HL-60 (cell line): ENCODE data around the gene USP53.
"Not testable (repeated sequence)": the region's sequence is repeated elsewhere in the genome, so short reads cannot be mapped to it uniquely, and the experiment has no call there.

ENCODE experiments used
- DNase-seq, 2 experiments: peaks; one replicate each; pipeline ENCODE4 v3.0.0-alpha.2; 2010 to 2020; ENCODE audit warnings: low read depth in 1 of 2, low spot score in 1 of 2
- H3K27ac ChIP-seq: fragments of 250-450 bp; sonication (Bioruptor Pico); replicated peaks from 2 replicates; pipeline ENCODE4 v1.5.1; 2020; ENCODE audit warnings: mild to moderate bottlenecking, moderate library complexity
- H3K27me3 ChIP-seq: fragments of 250-450 bp; sonication (Bioruptor Pico); 2 replicates; pipeline ENCODE4 v1.5.1; 2021; ENCODE audit warnings: mild to moderate bottlenecking, moderate library complexity; ENCODE audit not compliant: insufficient read depth, poor library complexity, severe bottlenecking
- H3K4me3 ChIP-seq: replicated peaks from 2 replicates; pipeline ENCODE4 v1.5.1; 2011; ENCODE audit warnings: mild to moderate bottlenecking, control low read depth, low read length; ENCODE audit not compliant: insufficient read depth
- GABPA ChIP-seq: IDR thresholded peaks from 2 replicates; pipeline ENCODE4 v1.6.1; 2012; ENCODE audit warnings: low read depth
- POLR2AphosphoS5 ChIP-seq: IDR thresholded peaks from 2 replicates; pipeline ENCODE4 v1.6.1; 2012; ENCODE audit warnings: low read depth
- SPI1 ChIP-seq: IDR thresholded peaks from 2 replicates; pipeline ENCODE4 v1.6.1; 2012; ENCODE audit warnings: low read depth, mild to moderate bottlenecking, borderline replicate concordance
- TF ChIP-seq, protein P1 (sequence below): IDR thresholded peaks from one replicate; pipeline ENCODE4 v1.5.1; 2011; ENCODE audit warnings: low read length, control low read depth, inconsistent platforms; ENCODE audit not compliant: insufficient read depth
- TF ChIP-seq, protein P2 (sequence below): IDR thresholded peaks from 2 replicates; pipeline ENCODE4 v1.6.1; 2012; ENCODE audit warnings: low read depth; ENCODE audit not compliant: insufficient replicate concordance

USP53 gene

DNA sequence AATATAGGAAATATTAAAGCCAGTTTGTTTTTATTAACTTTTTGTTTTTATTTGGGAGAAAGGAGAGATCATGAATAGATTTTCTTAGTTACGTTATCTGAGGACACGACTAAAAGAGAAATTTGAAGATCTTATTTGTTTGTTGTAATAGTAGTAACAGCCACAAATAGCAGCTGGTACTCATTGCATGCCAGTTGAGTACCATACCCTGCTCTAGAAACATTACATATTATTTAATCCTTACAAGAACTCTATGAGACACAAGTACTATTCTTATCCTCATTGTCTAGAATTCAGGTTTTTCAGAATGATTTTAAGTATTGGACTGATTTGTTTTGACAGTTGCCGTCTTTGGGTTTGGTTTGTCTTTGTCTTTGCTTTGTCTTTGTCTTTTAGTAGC, 31.8 kb downstream of the USP53 start:
- no peak for DNase-seq
- no peak overlapping the region for H3K27ac ChIP-seq
- no peaks in the 10 kb centered on the region for H3K27me3 ChIP-seq
- TF ChIP-seq, protein P1, sequence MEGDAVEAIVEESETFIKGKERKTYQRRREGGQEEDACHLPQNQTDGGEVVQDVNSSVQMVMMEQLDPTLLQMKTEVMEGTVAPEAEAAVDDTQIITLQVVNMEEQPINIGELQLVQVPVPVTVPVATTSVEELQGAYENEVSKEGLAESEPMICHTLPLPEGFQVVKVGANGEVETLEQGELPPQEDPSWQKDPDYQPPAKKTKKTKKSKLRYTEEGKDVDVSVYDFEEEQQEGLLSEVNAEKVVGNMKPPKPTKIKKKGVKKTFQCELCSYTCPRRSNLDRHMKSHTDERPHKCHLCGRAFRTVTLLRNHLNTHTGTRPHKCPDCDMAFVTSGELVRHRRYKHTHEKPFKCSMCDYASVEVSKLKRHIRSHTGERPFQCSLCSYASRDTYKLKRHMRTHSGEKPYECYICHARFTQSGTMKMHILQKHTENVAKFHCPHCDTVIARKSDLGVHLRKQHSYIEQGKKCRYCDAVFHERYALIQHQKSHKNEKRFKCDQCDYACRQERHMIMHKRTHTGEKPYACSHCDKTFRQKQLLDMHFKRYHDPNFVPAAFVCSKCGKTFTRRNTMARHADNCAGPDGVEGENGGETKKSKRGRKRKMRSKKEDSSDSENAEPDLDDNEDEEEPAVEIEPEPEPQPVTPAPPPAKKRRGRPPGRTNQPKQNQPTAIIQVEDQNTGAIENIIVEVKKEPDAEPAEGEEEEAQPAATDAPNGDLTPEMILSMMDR = no peak
- TF ChIP-seq, protein P2, sequence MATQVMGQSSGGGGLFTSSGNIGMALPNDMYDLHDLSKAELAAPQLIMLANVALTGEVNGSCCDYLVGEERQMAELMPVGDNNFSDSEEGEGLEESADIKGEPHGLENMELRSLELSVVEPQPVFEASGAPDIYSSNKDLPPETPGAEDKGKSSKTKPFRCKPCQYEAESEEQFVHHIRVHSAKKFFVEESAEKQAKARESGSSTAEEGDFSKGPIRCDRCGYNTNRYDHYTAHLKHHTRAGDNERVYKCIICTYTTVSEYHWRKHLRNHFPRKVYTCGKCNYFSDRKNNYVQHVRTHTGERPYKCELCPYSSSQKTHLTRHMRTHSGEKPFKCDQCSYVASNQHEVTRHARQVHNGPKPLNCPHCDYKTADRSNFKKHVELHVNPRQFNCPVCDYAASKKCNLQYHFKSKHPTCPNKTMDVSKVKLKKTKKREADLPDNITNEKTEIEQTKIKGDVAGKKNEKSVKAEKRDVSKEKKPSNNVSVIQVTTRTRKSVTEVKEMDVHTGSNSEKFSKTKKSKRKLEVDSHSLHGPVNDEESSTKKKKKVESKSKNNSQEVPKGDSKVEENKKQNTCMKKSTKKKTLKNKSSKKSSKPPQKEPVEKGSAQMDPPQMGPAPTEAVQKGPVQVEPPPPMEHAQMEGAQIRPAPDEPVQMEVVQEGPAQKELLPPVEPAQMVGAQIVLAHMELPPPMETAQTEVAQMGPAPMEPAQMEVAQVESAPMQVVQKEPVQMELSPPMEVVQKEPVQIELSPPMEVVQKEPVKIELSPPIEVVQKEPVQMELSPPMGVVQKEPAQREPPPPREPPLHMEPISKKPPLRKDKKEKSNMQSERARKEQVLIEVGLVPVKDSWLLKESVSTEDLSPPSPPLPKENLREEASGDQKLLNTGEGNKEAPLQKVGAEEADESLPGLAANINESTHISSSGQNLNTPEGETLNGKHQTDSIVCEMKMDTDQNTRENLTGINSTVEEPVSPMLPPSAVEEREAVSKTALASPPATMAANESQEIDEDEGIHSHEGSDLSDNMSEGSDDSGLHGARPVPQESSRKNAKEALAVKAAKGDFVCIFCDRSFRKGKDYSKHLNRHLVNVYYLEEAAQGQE = no peak
- TF ChIP-seq SPI1 (no peak), GABPA (no peak), POLR2AphosphoS5 (no peak)
- H3K4me3 ChIP-seq = no peak overlapping the region

DNA sequence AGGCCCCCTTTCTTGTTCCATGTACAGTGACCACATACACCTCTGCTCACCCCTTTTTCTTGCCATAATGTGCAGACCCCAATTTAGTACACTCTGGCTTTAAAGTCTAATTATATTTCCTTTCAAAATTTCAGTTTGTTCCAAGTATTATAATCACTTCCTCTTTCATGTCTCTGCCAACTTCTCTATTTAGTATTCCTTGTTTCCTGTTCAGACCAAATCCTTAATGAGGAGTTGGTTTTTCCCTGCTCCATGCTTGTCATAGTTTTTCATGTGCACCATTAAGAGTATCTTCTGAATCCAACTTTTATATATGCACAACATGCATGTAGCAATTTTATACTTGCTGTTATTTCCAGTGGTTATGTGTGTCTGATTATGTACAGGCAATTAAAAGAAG, 32.3 kb downstream of the USP53 start:
- DNase-seq = no peak
- H3K4me3 ChIP-seq = no peak overlapping the region
- no peak for TF ChIP-seq POLR2AphosphoS5
- TF ChIP-seq SPI1 = peak; percentile 98
- no peaks in the 10 kb centered on the region for H3K27me3 ChIP-seq
- no peak overlapping the region for H3K27ac ChIP-seq

DNA sequence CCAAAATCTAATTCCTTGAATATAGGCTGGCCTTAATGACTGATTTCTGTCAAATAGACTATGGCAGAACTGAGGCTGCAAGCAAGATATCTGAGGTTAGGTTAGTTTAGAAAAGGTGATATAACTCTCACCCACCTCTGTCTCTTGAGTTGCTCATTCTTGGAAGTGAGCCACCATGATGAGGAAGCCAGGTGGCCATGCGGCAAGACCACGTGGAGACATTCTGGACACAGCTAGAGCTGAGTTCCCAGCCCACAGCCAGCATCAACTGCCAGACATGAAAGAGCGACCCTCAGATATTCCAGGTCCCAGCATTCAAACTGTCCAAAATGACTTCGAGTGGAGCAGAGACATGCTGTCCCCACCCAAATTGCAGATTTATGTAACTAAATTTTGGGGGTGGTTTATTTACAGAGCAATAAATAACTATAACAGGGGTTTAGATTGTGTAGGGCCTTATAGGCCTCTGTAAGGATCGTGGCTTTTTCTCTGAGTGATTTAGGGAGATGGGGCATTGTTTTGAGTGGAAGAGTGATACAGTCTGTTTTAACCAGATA, 33.7 kb downstream of the USP53 start:
- H3K27me3 ChIP-seq = no peaks in the 10 kb centered on the region
- TF ChIP-seq, protein P1 = no peak
- TF ChIP-seq POLR2AphosphoS5 (no peak), SPI1 (no peak)
- DNase-seq = no peak
- H3K4me3 ChIP-seq = no peak overlapping the region
- H3K27ac ChIP-seq = no peak overlapping the region

DNA sequence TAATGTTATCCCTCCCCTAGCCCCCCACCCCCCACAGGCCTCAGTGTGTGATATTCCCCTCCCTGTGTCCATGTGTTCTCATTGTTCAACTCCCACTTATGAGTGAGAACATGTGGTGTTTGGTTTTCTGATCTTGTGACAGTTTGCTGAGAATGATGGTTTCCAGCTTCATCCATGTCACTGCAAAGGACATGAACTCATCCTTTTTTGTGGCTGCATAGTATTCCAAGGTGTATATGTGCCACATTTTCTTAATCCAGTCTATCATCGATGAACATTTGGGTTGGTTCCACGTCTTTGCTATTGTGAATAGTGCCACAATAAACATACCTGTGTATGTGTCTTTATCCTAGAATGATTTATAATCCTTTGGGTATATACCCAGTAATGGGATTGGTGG, 38.5 kb downstream of the USP53 start:
- not testable (repeated sequence) for H3K27ac ChIP-seq, DNase-seq, H3K4me3 ChIP-seq, H3K27me3 ChIP-seq

DNA sequence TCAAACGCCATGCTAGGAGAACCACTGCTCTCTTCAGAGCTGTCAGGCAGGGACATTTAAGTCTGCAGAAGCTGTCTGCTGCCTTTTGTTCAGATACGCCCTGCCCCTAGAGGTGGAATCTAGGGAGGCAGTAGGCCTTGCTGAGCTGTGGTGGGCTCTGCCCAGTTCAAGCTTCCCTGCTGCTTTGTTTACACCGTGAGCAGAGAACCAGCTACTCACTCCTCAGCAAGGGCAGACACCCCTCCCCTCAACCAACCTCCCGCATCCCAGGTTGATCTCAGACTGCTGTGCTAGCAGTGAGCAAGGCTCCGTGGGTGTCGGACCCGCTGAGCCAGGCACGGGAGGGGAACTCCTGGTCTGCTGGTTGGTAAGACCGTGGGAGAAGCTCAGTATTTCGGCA, 42.7 kb downstream of the USP53 start:
- H3K4me3 ChIP-seq, H3K27ac ChIP-seq, H3K27me3 ChIP-seq, DNase-seq: not testable (repeated sequence)

DNA sequence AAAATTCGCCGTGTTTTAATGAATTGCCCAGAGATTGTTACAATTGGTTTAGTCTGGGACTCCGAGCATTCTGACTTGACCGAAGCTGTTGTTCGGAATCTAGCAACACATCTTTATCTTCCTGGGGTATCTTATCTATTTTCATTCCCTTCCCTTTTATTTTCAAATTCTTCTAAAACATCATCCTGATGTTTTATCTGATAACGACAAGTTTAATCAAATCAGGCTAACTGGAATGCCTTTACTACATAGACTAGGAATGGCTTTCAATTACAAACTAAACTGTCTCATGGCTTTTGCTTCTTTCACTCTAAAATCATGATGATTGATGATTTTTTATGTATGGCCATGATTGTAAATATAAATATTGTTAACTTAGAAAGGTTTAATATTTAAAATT, 48.0 kb downstream of the USP53 start:
- DNase-seq = no peak
- H3K27me3 ChIP-seq = no peaks in the 10 kb centered on the region
- no peak overlapping the region for H3K27ac ChIP-seq
- TF ChIP-seq, protein P2 = no peak
- TF ChIP-seq, protein P1 = no peak
- no peak for TF ChIP-seq GABPA
- no peak for TF ChIP-seq SPI1
- TF ChIP-seq POLR2AphosphoS5 = no peak
- H3K4me3 ChIP-seq = no peak overlapping the region
